ENCODE results near the gene A3GALT2. TPM values are rescaled to one million over a fixed set of nuclear protein-coding genes. Genes with fewer than 3 reads are reported as not detected.

Gene A3GALT2
- total RNA-seq, 1 donor from 2014 or later = not detected

DNA sequence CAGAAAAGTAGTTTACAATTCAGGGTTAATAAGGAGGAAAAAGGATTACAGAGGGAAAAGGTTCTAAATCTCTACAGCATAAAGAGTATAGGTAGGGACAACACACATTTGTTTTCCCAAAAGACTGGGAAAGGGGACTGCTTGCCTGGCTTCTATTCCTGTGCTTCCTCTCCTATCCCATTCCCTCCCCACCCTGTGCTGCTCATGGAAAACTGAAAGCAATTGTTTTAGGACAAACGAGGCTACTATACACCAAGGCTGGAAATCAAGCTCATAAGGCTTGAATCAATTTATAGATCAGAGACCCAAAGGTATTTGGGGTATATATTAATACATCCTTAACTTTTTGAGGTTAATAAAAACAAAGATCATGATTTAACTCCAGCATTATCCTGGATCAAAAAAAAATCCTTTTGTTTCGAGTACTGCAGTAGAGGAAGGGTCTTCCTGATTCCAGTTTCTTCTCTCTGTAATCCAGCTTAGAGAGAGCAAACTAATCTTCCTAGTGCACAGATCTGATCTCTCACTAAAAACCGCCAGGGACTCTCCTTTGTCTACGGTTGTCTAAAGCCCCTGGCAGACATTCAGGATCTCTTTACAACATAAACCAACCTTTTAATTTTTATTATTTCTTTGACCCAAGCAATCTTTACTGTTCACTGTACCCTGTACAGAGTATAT, 37.4 kb upstream of the A3GALT2 start:
- H3K36me3 ChIP-seq = peaks cover 0 to 5% of the 10 kb centered on the region in 2 donors
- H3K4me3 ChIP-seq = no peak overlapping the region
- TF ChIP-seq, protein P1, sequence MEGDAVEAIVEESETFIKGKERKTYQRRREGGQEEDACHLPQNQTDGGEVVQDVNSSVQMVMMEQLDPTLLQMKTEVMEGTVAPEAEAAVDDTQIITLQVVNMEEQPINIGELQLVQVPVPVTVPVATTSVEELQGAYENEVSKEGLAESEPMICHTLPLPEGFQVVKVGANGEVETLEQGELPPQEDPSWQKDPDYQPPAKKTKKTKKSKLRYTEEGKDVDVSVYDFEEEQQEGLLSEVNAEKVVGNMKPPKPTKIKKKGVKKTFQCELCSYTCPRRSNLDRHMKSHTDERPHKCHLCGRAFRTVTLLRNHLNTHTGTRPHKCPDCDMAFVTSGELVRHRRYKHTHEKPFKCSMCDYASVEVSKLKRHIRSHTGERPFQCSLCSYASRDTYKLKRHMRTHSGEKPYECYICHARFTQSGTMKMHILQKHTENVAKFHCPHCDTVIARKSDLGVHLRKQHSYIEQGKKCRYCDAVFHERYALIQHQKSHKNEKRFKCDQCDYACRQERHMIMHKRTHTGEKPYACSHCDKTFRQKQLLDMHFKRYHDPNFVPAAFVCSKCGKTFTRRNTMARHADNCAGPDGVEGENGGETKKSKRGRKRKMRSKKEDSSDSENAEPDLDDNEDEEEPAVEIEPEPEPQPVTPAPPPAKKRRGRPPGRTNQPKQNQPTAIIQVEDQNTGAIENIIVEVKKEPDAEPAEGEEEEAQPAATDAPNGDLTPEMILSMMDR (IDR thresholded peaks at IDR 0.05) = no peak
- no peaks in the 10 kb centered on the region for H3K9me3 ChIP-seq
- H3K27ac ChIP-seq = no peak overlapping the region
- no peak for DNase-seq (ENCODE audit: low spot score in 2 of 2)
- no peaks in the 10 kb centered on the region for H3K27me3 ChIP-seq
- intact Hi-C loops (cut with DNase I) = no loop called here
- H3K4me1 ChIP-seq = peaks cover 1 to 8% of the 10 kb centered on the region in 2 donors

DNA sequence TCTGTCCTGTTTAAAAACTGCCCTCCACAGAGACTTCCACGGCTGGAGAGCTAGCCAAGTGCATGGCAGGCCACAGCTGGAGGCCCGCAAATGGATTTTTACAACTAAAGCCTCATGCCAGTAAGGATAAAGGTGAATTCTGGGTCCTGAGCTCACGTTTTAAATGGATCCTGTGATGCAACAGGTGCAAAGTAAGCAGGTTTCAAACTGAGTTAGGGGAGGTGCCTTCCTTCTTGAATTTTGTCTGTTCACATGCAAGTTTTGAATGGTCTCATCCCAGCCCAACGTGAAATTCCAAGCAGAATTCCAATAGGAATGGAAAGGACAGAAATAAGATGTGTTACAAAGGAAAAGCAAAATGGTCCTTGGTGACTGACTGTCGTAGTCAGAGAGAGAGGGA, 36.2 kb upstream of the A3GALT2 start:
- Histone ChIP-seq H3K4me3 (no peak overlapping the region), H3K27me3 (no peaks in the 10 kb centered on the region), H3K36me3 (peaks cover 0 to 5% of the 10 kb centered on the region in 2 donors), H3K27ac (no peak overlapping the region), H3K4me1 (no peaks in the 10 kb centered on the region), H3K9me3 (no peaks in the 10 kb centered on the region)
- intact Hi-C loops (cut with DNase I) = no loop called here
- TF ChIP-seq, protein P1 (IDR thresholded peaks at IDR 0.05) = no peak
- no peak for DNase-seq (ENCODE audit: low spot score in 2 of 2)

DNA sequence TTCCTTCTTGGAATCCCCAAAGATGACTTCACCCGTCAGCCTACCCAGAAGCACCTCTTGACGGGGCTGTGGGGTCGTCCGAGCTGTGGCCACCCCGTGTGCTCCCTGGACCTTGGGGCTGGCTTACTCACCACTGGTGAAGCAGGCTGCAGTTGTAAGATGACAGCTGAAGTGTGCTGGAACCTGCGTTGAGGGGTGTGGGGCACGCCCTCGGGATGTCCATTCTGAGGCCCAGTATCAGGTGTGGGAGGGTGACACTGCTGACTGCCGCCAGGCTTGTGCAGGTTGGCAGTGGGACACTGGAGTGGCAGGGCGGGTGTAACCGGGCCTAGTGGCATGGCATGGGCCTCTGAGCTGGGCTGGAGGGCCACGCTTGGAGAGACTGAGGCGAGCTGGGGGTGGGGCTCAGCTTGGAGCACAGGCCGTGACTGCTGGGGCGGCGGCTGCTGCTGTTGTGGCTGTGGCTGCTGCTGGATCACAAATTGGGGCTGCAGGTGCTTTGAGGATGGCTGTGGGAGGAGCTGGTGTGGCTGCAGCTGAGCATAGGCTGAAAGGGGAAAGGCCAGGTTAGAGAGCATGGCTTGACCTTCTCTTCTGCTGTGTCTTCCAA, 33.9 kb upstream of the A3GALT2 start:
- intact Hi-C loops (cut with DNase I) = no loop called here
- Histone ChIP-seq H3K36me3 (peaks cover 0 to 5% of the 10 kb centered on the region in 2 donors), H3K27ac (no peak overlapping the region), H3K4me1 (peaks cover 0 to 8% of the 10 kb centered on the region in 2 donors), H3K9me3 (no peaks in the 10 kb centered on the region), H3K27me3 (no peaks in the 10 kb centered on the region), H3K4me3 (no peak overlapping the region)
- no peak for DNase-seq (ENCODE audit: low spot score in 2 of 2)
- TF ChIP-seq, protein P1 (IDR thresholded peaks at IDR 0.05) = no peak

DNA sequence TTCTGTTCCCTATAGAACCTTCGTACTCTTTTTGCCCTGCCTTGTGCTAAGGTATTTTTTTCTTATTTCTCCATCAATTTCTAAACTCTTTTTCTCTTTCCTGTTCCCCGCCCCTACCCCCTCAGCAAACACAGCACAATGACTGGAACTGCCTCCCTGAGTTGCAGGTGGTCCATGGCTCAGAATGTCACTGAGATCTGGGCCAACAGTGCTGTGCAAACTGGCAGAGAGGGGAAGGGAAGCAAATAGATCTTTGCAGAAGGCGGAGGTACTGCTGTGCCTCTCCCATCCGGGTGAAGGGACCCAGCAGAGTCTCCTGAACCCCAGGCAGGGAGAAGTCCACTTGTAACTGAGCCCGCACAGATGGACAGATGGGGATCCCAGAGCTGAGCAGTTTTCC, 32.6 kb upstream of the A3GALT2 start:
- no peaks in the 10 kb centered on the region for H3K9me3 ChIP-seq
- no peaks in the 10 kb centered on the region for H3K27me3 ChIP-seq
- no peak for DNase-seq (ENCODE audit: low spot score in 2 of 2)
- H3K27ac ChIP-seq = no peak overlapping the region
- TF ChIP-seq, protein P1 (IDR thresholded peaks at IDR 0.05) = no peak
- H3K4me1 ChIP-seq = peaks cover 0 to 8% of the 10 kb centered on the region in 2 donors
- H3K4me3 ChIP-seq = no peak overlapping the region
- intact Hi-C loops (cut with DNase I) = no loop called here
- peaks cover 0 to 5% of the 10 kb centered on the region in 2 donors for H3K36me3 ChIP-seq

DNA sequence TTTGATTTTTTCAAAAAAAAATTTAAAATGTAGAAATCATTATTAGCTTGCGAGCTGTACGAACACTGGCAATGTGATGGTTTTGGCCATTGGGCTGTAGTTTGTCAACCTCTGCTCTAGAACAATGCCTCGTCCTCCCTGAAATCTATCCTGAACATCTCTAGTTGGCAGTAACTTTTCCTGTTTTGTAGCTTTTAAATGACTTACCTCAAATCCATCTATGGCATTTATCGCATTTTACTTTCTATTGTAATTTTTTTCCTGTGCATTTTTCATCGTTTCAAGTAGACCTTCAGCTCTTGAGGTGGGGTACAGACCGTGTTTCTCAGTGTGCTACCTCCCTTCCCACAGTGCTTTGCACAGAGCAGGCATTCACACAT, 30.4 kb upstream of the A3GALT2 start:
- H3K27ac ChIP-seq = no peak overlapping the region
- no peak for DNase-seq (ENCODE audit: low spot score in 2 of 2)

More for the DNA sequence above, 30.4 kb upstream of the A3GALT2 start:
- H3K9me3 ChIP-seq = no peaks in the 10 kb centered on the region
- intact Hi-C loops (cut with DNase I) = loop anchor here (2.0 kb wide), 1 partner anchor 80 kb away; the partner anchor contains the start of gene PHC2
- H3K36me3 ChIP-seq = peaks cover 0 to 5% of the 10 kb centered on the region in 2 donors
- H3K4me3 ChIP-seq = no peak overlapping the region
- TF ChIP-seq, protein P1 (IDR thresholded peaks at IDR 0.05) = no peak
- H3K27me3 ChIP-seq = no peaks in the 10 kb centered on the region
- peaks cover 0 to 11% of the 10 kb centered on the region in 2 donors for H3K4me1 ChIP-seq
